MCF 10A (cell line): ENCODE results near the gene FGD2. TPM values are rescaled to one million over a fixed set of nuclear protein-coding genes. Genes with fewer than 3 reads are reported as not detected.

Experiments
- BruUV-seq: library from RNA; stranded (reverse); fragments of 400-500 nt; replicated peaks from 2 replicates; lab custom pipeline; 2021; lab: Mats Ljungman, UMichigan
- CTCF ChIA-PET: fragments of 300-600 bp; sonication (Branson Sonifier 250); formaldehyde crosslinking; extraction: SDS; loops from one replicate; lab custom pipeline; 2021; ENCODE audit warnings: antibody characterized with exemption, inconsistent platforms; lab: Yijun Ruan, JAX
- POLR2A ChIA-PET: fragments of 300-600, 350-650 bp; sonication (Branson Sonifier 250); formaldehyde crosslinking; extraction: SDS; loops from one replicate; lab custom pipeline; 2020; ENCODE audit warnings: antibody characterized with exemption, inconsistent platforms; lab: Yijun Ruan, JAX
- DNase-seq: peaks from one replicate; pipeline ENCODE4 v3.0.0-alpha.2; 2018; ENCODE audit not compliant: unreplicated experiment
- H3K27ac Mint-ChIP-seq: one replicate; pipeline ENCODE4 v1.8.0; 2022; ENCODE audit warnings: mild to moderate bottlenecking, low read depth, mixed read lengths; ENCODE audit not compliant: unreplicated experiment
- H3K27me3 Mint-ChIP-seq: one replicate; pipeline ENCODE4 v1.8.0; 2022; ENCODE audit warnings: mixed read lengths; ENCODE audit not compliant: insufficient read depth, unreplicated experiment
- H3K36me3 Mint-ChIP-seq: one replicate; pipeline ENCODE4 v1.8.0; 2022; ENCODE audit warnings: mild to moderate bottlenecking, moderate library complexity, mixed read lengths; ENCODE audit not compliant: insufficient read depth, unreplicated experiment
- H3K4me1 Mint-ChIP-seq: one replicate; pipeline ENCODE4 v1.8.0; 2022; ENCODE audit warnings: mixed read lengths; ENCODE audit not compliant: insufficient read depth, unreplicated experiment
- H3K4me3 Mint-ChIP-seq: one replicate; pipeline ENCODE4 v1.8.0; 2022; ENCODE audit warnings: mild to moderate bottlenecking, moderate library complexity, mixed read lengths; ENCODE audit not compliant: unreplicated experiment
- H3K9me3 Mint-ChIP-seq: one replicate; pipeline ENCODE4 v1.8.0; 2022; ENCODE audit warnings: mixed read lengths; ENCODE audit not compliant: unreplicated experiment
- intact Hi-C: fragments of 100-400 bp; cut with micrococcal nuclease; formaldehyde crosslinking; loops from 2 replicates; pipeline ENCODE4 v1.14.1; 2022
- total RNA-seq: library from RNA; stranded (reverse); gene quantifications from 2 replicates; pipeline ENCODE4 v1.2.3, GENCODE V29; 2022
- TF ChIP-seq, protein P1 (sequence below): fragments of 200-600 bp; IDR thresholded peaks from one replicate; pipeline ENCODE4 v1.8.0; 2022; ENCODE audit warnings: antibody characterized with exemption, mild to moderate bottlenecking; ENCODE audit not compliant: unreplicated experiment

FGD2 gene
- total RNA-seq, 1 experiment from 2014 or later, result not detected

- Mint-ChIP-seq H3K4me3 (no peak overlapping the region), H3K36me3 (no peaks in the 10 kb centered on the region), H3K9me3 (no peaks in the 10 kb centered on the region), H3K27me3 (peaks cover 30% of the 10 kb centered on the region), H3K4me1 (peaks cover 11% of the 10 kb centered on the region), H3K27ac (no peak overlapping the region)
- intact Hi-C loops, result no loop called here
- TF ChIP-seq, protein P1, sequence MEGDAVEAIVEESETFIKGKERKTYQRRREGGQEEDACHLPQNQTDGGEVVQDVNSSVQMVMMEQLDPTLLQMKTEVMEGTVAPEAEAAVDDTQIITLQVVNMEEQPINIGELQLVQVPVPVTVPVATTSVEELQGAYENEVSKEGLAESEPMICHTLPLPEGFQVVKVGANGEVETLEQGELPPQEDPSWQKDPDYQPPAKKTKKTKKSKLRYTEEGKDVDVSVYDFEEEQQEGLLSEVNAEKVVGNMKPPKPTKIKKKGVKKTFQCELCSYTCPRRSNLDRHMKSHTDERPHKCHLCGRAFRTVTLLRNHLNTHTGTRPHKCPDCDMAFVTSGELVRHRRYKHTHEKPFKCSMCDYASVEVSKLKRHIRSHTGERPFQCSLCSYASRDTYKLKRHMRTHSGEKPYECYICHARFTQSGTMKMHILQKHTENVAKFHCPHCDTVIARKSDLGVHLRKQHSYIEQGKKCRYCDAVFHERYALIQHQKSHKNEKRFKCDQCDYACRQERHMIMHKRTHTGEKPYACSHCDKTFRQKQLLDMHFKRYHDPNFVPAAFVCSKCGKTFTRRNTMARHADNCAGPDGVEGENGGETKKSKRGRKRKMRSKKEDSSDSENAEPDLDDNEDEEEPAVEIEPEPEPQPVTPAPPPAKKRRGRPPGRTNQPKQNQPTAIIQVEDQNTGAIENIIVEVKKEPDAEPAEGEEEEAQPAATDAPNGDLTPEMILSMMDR, result no peak
- DNase-seq, result no peak
- CTCF ChIA-PET, result no interaction called here
- no TSS peak for BruUV-seq
- POLR2A ChIA-PET, result interaction anchor here (0.7 kb wide), 1 partner anchor 239 kb away, joined by 3 read pairs; no protein-coding TSS in a partner anchor
Measured at GRCh38 chr6:36998723-36999038, 6.8 kb upstream of the FGD2 start.

- DNase-seq, result no peak
- H3K27me3 Mint-ChIP-seq, result peaks cover 30% of the 10 kb centered on the region
- ChIA-PET CTCF (interaction anchor here (0.6 kb wide), 1 partner anchor 18 kb away, joined by 4 read pairs; no protein-coding TSS in a partner anchor), POLR2A (no interaction called here)
- no peak overlapping the region for H3K27ac Mint-ChIP-seq
- intact Hi-C loops, result no loop called here
- no TSS peak for BruUV-seq
- no peak overlapping the region for H3K4me3 Mint-ChIP-seq
- no peaks in the 10 kb centered on the region for H3K9me3 Mint-ChIP-seq
- no peaks in the 10 kb centered on the region for H3K36me3 Mint-ChIP-seq
- TF ChIP-seq, protein P1, result no peak
- H3K4me1 Mint-ChIP-seq, result peaks cover 11% of the 10 kb centered on the region
Measured at GRCh38 chr6:36999061-36999750, 6.2 kb upstream of the FGD2 start.

DNA sequence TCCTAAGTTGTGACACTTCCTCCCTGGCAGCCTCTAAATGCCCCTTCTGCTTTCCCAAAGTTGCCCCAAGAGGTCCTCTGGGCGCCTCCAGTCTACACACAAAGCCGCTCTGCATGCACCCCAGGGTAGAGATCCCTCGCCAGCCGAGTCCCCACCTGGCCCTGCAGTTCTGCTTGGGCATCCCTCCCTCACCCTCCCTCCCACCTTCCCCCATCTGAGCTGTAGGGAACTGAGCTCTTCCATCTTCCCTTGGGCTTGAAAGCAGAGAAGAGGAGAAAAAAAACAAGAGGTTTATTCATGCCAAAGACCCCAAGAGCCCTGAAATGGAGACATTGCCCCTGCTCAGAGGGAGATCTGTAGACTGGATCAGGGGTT is 5.7 kb upstream of the FGD2 start:
- no peak for DNase-seq
- intact Hi-C loops, result no loop called here
- no TSS peak for BruUV-seq
- H3K9me3 Mint-ChIP-seq, result no peaks in the 10 kb centered on the region
- no peak overlapping the region for H3K27ac Mint-ChIP-seq
- H3K36me3 Mint-ChIP-seq, result no peaks in the 10 kb centered on the region
- TF ChIP-seq, protein P1, result no peak
- POLR2A ChIA-PET, result no interaction called here
- H3K4me1 Mint-ChIP-seq, result peaks cover 11% of the 10 kb centered on the region
- peaks cover 30% of the 10 kb centered on the region for H3K27me3 Mint-ChIP-seq
- no peak overlapping the region for H3K4me3 Mint-ChIP-seq
- CTCF ChIA-PET, result interaction anchor here (0.6 kb wide), 1 partner anchor 18 kb away, joined by 4 read pairs; no protein-coding TSS in a partner anchor

- Mint-ChIP-seq H3K36me3 (no peaks in the 10 kb centered on the region), H3K27ac (no peak overlapping the region), H3K27me3 (peaks cover 30% of the 10 kb centered on the region), H3K4me1 (no peaks in the 10 kb centered on the region), H3K9me3 (no peaks in the 10 kb centered on the region), H3K4me3 (no peak overlapping the region)
- POLR2A ChIA-PET, result interaction anchor here (0.6 to 1.5 kb wide), 2 partner anchors 14 to 40 kb away, joined by 3 read pairs; no protein-coding TSS in a partner anchor
- CTCF ChIA-PET, result interaction anchor here (0.6 kb wide), 1 partner anchor 255 kb away, joined by 3 read pairs; no protein-coding TSS in a partner anchor
- BruUV-seq, result no TSS peak
- TF ChIP-seq, protein P1, result no peak
- DNase-seq, result no peak
- intact Hi-C loops, result no loop called here
Measured at GRCh38 chr6:37004044-37004980, 1.1 kb upstream of the FGD2 start.
